ENCODE measurements around the gene GIT1. TPM values are rescaled to one million over a fixed set of nuclear protein-coding genes. Genes with fewer than 3 reads are reported as not detected.

The GIT1 gene
- total RNA-seq, 4 donors from 2014 or later, result 31.9 to 66.7 (median 52.6) TPM

GRCh38 chr17:29627951-29628350, 38.5 kb upstream of the GIT1 start:
- TF ChIP-seq POLR2A (IDR thresholded peaks at IDR 0.05) (no peak), CTCF (IDR thresholded peaks at IDR 0.05) (no peak)
- peaks cover 0 to 27% (median 3%) of the 10 kb centered on the region in 3 donors for H3K36me3 ChIP-seq
- no peaks in the 10 kb centered on the region for H3K27me3 ChIP-seq
- DNase-seq, result no peak
- no peak overlapping the region for H3K4me3 ChIP-seq
- no peaks in the 10 kb centered on the region for H3K9me3 ChIP-seq
- peaks cover 0 to 3% (median 0%) of the 10 kb centered on the region in 4 donors for H3K4me1 ChIP-seq
- no peak overlapping the region for H3K27ac ChIP-seq

GRCh38 chr17:29625037-29625750, 35.7 kb upstream of the GIT1 start:
- peak in 1 of 3 donors; percentile 44 for DNase-seq
- Histone ChIP-seq H3K36me3 (peaks cover 0 to 3% (median 0%) of the 10 kb centered on the region in 3 donors), H3K4me3 (no peak overlapping the region), H3K9me3 (no peaks in the 10 kb centered on the region), H3K4me1 (peaks cover 0 to 14% (median 4%) of the 10 kb centered on the region in 4 donors), H3K27me3 (no peaks in the 10 kb centered on the region), H3K27ac (no peak overlapping the region)
- TF ChIP-seq CTCF (IDR thresholded peaks at IDR 0.05) (no peak), POLR2A (IDR thresholded peaks at IDR 0.05) (no peak)

GRCh38 chr17:29624586-29624985, 35.1 kb upstream of the GIT1 start:
- H3K4me3 ChIP-seq, result no peak overlapping the region
- DNase-seq, result peak in 1 of 3 donors; percentile 22
- no peaks in the 10 kb centered on the region for H3K27me3 ChIP-seq
- H3K27ac ChIP-seq, result no peak overlapping the region
- no peaks in the 10 kb centered on the region for H3K9me3 ChIP-seq
- no peak for TF ChIP-seq CTCF (IDR thresholded peaks at IDR 0.05)
- no peak for TF ChIP-seq POLR2A (IDR thresholded peaks at IDR 0.05)
- peaks cover 0 to 3% (median 0%) of the 10 kb centered on the region in 3 donors for H3K36me3 ChIP-seq
- peaks cover 0 to 14% (median 4%) of the 10 kb centered on the region in 4 donors for H3K4me1 ChIP-seq

- no peak for DNase-seq
- peak overlapping the region in 1 of 4 donors; percentile 47 for H3K27ac ChIP-seq
- no peaks in the 10 kb centered on the region for H3K27me3 ChIP-seq
Measured at GRCh38 chr17:29623283-29623647, 33.8 kb upstream of the GIT1 start.

More at GRCh38 chr17:29623283-29623647, 33.8 kb upstream of the GIT1 start:
- Histone ChIP-seq H3K4me1 (peaks cover 0 to 18% (median 5%) of the 10 kb centered on the region in 4 donors), H3K9me3 (no peaks in the 10 kb centered on the region), H3K36me3 (no peaks in the 10 kb centered on the region), H3K4me3 (peak overlapping the region; percentile 45 to 70 (median 62))
- TF ChIP-seq POLR2A (IDR thresholded peaks at IDR 0.05) (no peak), CTCF (IDR thresholded peaks at IDR 0.05) (no peak)
